Endothelial cell of umbilical vein (primary cell): ENCODE data around the gene RHOBTB1. TPM values are rescaled to one million over a fixed set of nuclear protein-coding genes. Genes with fewer than 3 reads are reported as not detected.

Experiments
- BruUV-seq: library from RNA; stranded (reverse); fragments of 400-500 nt; replicated peaks from 2 replicates; lab custom pipeline; 2021; lab: Mats Ljungman, UMichigan
- CTCF ChIA-PET: fragments of 300-600, 350-600 bp; sonication (Branson Sonifier 250); formaldehyde crosslinking; loops from one replicate; lab custom pipeline; 2021; ENCODE audit warnings: antibody characterized with exemption, inconsistent platforms; lab: Charles Lee
- POLR2A ChIA-PET: fragments of 300-600, 350-600 bp; sonication (Branson Sonifier 250); formaldehyde crosslinking; loops from one replicate; lab custom pipeline; 2021; ENCODE audit warnings: antibody characterized with exemption, inconsistent platforms; lab: Charles Lee
- DNase-seq: peaks from one replicate; pipeline ENCODE4 v3.0.0-alpha.2; 2011; ENCODE audit warnings: low read depth, low spot score
- FAIRE-seq: peaks from 2 replicates; lab custom pipeline; 2011; peaks lifted over from hg19 to GRCh38; lab: Jason Lieb, UNC
- H2AFZ ChIP-seq: 2 replicates; pipeline ENCODE4 v1.6.0; 2012; ENCODE audit warnings: low read depth, low read length, control low read depth, inconsistent platforms
- H3K27ac ChIP-seq: 2 replicates; pipeline ENCODE4 v1.5.1; 2011; ENCODE audit warnings: low read depth, mild to moderate bottlenecking, control low read depth, low read length, moderate library complexity; ENCODE audit not compliant: insufficient read depth
- H3K27me3 ChIP-seq, 2 experiments: 2 replicates each; pipeline versions ENCODE4 v1.6.0 to v1.6.1; 2011; ENCODE audit warnings: low read length in 2 of 2, mixed read lengths in 1 of 2; ENCODE audit not compliant: control insufficient read depth in 2 of 2, insufficient read depth in 2 of 2
- H3K36me3 ChIP-seq, 2 experiments: 2 replicates in 1 of 2; 3 replicates in 1 of 2; pipeline ENCODE4 v1.5.1; 2011; ENCODE audit warnings: low read length in 2 of 2, mild to moderate bottlenecking in 1 of 2, moderate library complexity in 1 of 2; ENCODE audit not compliant: control insufficient read depth in 2 of 2, insufficient read depth in 2 of 2; ENCODE audit errors: extremely low read depth in 1 of 2
- H3K4me1 ChIP-seq: 3 replicates; pipeline ENCODE4 v1.5.1; 2011; ENCODE audit warnings: mild to moderate bottlenecking, low read length; ENCODE audit not compliant: control insufficient read depth, insufficient read depth; ENCODE audit errors: extremely low read depth
- H3K4me2 ChIP-seq: 2 replicates; pipeline ENCODE4 v1.6.1; 2011; ENCODE audit warnings: low read length, control low read depth, mixed read lengths; ENCODE audit not compliant: insufficient read depth
- H3K4me3 ChIP-seq, 3 experiments: fragments of 200-600 bp in 1 of 3; sonication (generic), shearing (Covaris generic) in 1 of 3; replicated peaks in 1 of 3; 2 replicates each; pipeline ENCODE4 v1.5.1; 2011 to 2016; ENCODE audit warnings: control low read depth in 3 of 3, low read length in 3 of 3, mild to moderate bottlenecking in 2 of 3, inconsistent platforms in 1 of 3, low read depth in 1 of 3, moderate library complexity in 1 of 3; ENCODE audit not compliant: insufficient read depth in 1 of 3
- H3K79me2 ChIP-seq: 2 replicates; pipeline ENCODE4 v1.6.0; 2012; ENCODE audit warnings: low read length, inconsistent platforms; ENCODE audit not compliant: control insufficient read depth, insufficient read depth
- H3K9ac ChIP-seq: replicated peaks from 2 replicates; pipeline ENCODE3; 2011; ENCODE audit warnings: low read length, control low read depth; ENCODE audit not compliant: insufficient read depth; ENCODE audit errors: extremely low read depth
- H3K9me1 ChIP-seq: replicated peaks from 3 replicates; pipeline ENCODE4 v1.6.0; 2011; ENCODE audit warnings: mild to moderate bottlenecking, low read length; ENCODE audit not compliant: control insufficient read depth, insufficient read depth; ENCODE audit errors: extremely low read depth
- H3K9me3 ChIP-seq: replicated peaks from 2 replicates; pipeline ENCODE4 v1.5.1; 2012; ENCODE audit warnings: low read length, inconsistent platforms; ENCODE audit not compliant: control insufficient read depth, insufficient read depth
- H4K20me1 ChIP-seq: replicated peaks from 2 replicates; pipeline ENCODE3; 2011; ENCODE audit warnings: mild to moderate bottlenecking, low read length; ENCODE audit not compliant: control insufficient read depth, insufficient read depth; ENCODE audit errors: extremely low read depth
- CTCF ChIP-seq, 2 donors: IDR thresholded peaks; 1 replicate in 1 of 2; 2 replicates in 1 of 2; pipeline ENCODE4 v1.5.1; 2011; ENCODE audit warnings: low read length in 2 of 2, mild to moderate bottlenecking in 2 of 2, moderate library complexity in 2 of 2, control low read depth in 1 of 2, inconsistent platforms in 1 of 2, low read depth in 1 of 2; ENCODE audit not compliant: insufficient read depth in 1 of 2; ENCODE audit errors: extremely low read depth in 1 of 2
- EZH2 ChIP-seq: IDR thresholded peaks from 2 replicates; pipeline ENCODE4 v1.6.1; 2012; ENCODE audit warnings: borderline replicate concordance, low read depth, mild to moderate bottlenecking, moderate library complexity, low read length, inconsistent platforms; ENCODE audit not compliant: severe bottlenecking
- FOS ChIP-seq: IDR thresholded peaks from 2 replicates; pipeline ENCODE4 v1.6.1; 2011; ENCODE audit warnings: mild to moderate bottlenecking, low read length, moderate library complexity, borderline replicate concordance; ENCODE audit not compliant: insufficient read depth
- GATA2 ChIP-seq: IDR thresholded peaks from 2 replicates; pipeline ENCODE4 v1.7.0; 2011; ENCODE audit warnings: low read depth, mild to moderate bottlenecking, moderate library complexity, mixed read lengths, low read length; ENCODE audit not compliant: insufficient read length, insufficient read depth
- JUN ChIP-seq: IDR thresholded peaks from 2 replicates; pipeline ENCODE4 v1.6.1; 2011; ENCODE audit warnings: borderline replicate concordance, low read depth; ENCODE audit not compliant: insufficient read length, insufficient read depth
- MAX ChIP-seq: IDR thresholded peaks from 2 replicates; pipeline ENCODE4 v1.6.1; 2011; ENCODE audit not compliant: insufficient read depth, insufficient read length
- MYC ChIP-seq: IDR thresholded peaks from one replicate; pipeline ENCODE4 v1.6.1; 2011; ENCODE audit warnings: mild to moderate bottlenecking, low read depth, low read length
- POLR2A ChIP-seq: IDR thresholded peaks from 2 replicates; pipeline ENCODE4 v1.6.1; 2012; ENCODE audit warnings: low read depth, mild to moderate bottlenecking, control low read depth, low read length
- POLR2AphosphoS5 ChIP-seq: IDR thresholded peaks from 2 replicates; pipeline ENCODE4 v1.6.1; 2012; ENCODE audit warnings: low read depth, mild to moderate bottlenecking, control low read depth, low read length, moderate library complexity; ENCODE audit not compliant: insufficient read depth
- dilution Hi-C: fragments of 300-500 bp; cut with MboI; formaldehyde crosslinking; loops from one replicate; pipeline ENCODE4 v1.15.0; 2019; ENCODE audit warnings: low sequenced_read_pairs; ENCODE audit not compliant: extremely low pct_ligation_motif_present
- intact Hi-C: fragments of 100-400 bp; cut with micrococcal nuclease; formaldehyde crosslinking; loops from one replicate; pipeline ENCODE4 v1.10.0; 2022
- polyA plus RNA-seq, 4 experiments: library from polyadenylated mRNA; depleted of rRNA in 3 of 4; stranded (reverse) in 3 of 4; unstranded in 1 of 4; fragments of >200 nt; gene quantifications; 2 replicates each; pipeline versions ENCODE4 v1.2.1 to v1.2.3, GENCODE V29; 2011 to 2012; ENCODE audit warnings: missing spikeins in 1 of 4
- total RNA-seq: library from RNA; stranded (reverse); gene quantifications from 2 replicates; pipeline ENCODE4 v1.2.3, GENCODE V29; 2021

RHOBTB1 gene
- total and polyA plus RNA-seq, 2 donors (not counting 3 experiments of a cell fraction or from before 2014, with no cell fraction given): 21.2 to 31.0 TPM

- H3K27ac ChIP-seq: no peak overlapping the region
- H3K9ac ChIP-seq: no peak overlapping the region
- BruUV-seq: no TSS peak
- intact Hi-C loops (no loop called here), dilution Hi-C loops (no loop called here)
- TF ChIP-seq POLR2AphosphoS5 (no peak), EZH2 (no peak), JUN (no peak), POLR2A (no peak), FOS (no peak), MYC (no peak), MAX (no peak), CTCF (IDR thresholded peaks at IDR 0.05; ENCODE audit: extremely low read depth in 1 of 2, insufficient read depth in 1 of 2, low read depth in 1 of 2, low read length in 2 of 2) (no peak), GATA2 (no peak)
- no peaks in the 10 kb centered on the region for H3K79me2 ChIP-seq
- FAIRE-seq: no peak
- H2AFZ ChIP-seq: no peak overlapping the region
- H3K36me3 ChIP-seq: peaks cover 2% of the 10 kb centered on the region in 2 experiments
- H3K4me2 ChIP-seq: no peak overlapping the region
- no peaks in the 10 kb centered on the region for H3K27me3 ChIP-seq
- ChIA-PET POLR2A (no interaction called here), CTCF (interaction anchor here (1.0 kb wide), 1 partner anchor 15 kb away, joined by 3 read pairs; no protein-coding TSS in a partner anchor)
- no peaks in the 10 kb centered on the region for H3K9me1 ChIP-seq
- no peaks in the 10 kb centered on the region for H3K9me3 ChIP-seq
- H3K4me3 ChIP-seq: no peak overlapping the region
- H4K20me1 ChIP-seq: no peaks in the 10 kb centered on the region
- no peak for DNase-seq
- H3K4me1 ChIP-seq: peaks cover 3% of the 10 kb centered on the region
Measured at GRCh38 chr10:60908031-60908430, 36.0 kb downstream of the RHOBTB1 start.
